ENCODE measurements around the gene ATP6V1C2.

DNA sequence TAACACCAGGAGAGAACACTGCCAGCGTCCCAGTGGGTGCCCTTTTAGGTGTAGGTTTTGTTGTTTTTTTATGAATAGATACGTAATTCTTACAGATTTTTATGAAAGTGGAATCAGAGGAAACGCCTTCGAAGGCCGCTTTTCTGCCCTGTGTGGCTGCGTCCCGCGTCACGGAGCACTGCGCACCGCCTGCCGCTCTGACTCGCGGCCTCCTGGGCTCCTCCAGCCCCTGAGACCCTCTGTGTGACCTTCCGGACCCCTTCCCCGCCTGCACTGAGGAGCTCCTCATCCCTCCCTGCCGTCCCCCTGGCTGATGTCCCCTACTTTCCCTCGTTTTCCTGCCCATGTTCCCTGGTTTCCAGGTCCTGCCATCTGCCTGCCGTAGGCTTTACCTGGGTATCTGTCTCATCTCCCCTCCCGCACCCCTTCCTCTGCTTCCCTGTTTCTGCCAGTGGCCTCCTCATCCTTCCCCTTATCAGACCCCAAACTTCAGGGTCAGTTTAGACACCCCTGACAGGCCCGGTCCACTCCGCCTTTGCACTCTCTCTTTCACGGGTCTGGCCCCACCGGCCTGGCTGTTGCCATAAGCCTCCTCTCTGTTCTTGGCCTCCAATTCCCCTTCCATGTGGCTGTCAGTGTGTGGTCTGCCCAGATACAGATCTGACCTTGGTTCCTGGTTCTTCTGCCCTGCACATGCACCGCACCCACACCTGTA is 58.5 kb downstream of the ATP6V1C2 start:
- TF ChIP-seq, protein P1, sequence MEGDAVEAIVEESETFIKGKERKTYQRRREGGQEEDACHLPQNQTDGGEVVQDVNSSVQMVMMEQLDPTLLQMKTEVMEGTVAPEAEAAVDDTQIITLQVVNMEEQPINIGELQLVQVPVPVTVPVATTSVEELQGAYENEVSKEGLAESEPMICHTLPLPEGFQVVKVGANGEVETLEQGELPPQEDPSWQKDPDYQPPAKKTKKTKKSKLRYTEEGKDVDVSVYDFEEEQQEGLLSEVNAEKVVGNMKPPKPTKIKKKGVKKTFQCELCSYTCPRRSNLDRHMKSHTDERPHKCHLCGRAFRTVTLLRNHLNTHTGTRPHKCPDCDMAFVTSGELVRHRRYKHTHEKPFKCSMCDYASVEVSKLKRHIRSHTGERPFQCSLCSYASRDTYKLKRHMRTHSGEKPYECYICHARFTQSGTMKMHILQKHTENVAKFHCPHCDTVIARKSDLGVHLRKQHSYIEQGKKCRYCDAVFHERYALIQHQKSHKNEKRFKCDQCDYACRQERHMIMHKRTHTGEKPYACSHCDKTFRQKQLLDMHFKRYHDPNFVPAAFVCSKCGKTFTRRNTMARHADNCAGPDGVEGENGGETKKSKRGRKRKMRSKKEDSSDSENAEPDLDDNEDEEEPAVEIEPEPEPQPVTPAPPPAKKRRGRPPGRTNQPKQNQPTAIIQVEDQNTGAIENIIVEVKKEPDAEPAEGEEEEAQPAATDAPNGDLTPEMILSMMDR (conservative IDR thresholded peaks at IDR 0.05; ENCODE audit: low read depth, low read length), result no peak
- TF ChIP-seq EZH2 (IDR thresholded peaks at IDR 0.05; ENCODE audit: low read length, unreplicated experiment) (no peak), EZH2phosphoT487 (IDR thresholded peaks at IDR 0.05; ENCODE audit: borderline replicate concordance, low read length) (no peak)
